HepG2 (cell line): Measurements from ENCODE around the gene ZNFX1. TPM values are rescaled to one million over a fixed set of nuclear protein-coding genes. Genes with fewer than 3 reads are reported as not detected.

Experiments used
- EHMT2 ChIP-seq: fragments of 200-600 bp; sonication (generic); IDR thresholded peaks from 2 replicates; pipeline ENCODE4 v1.7.0; 2017; ENCODE audit warnings: antibody characterized with exemption, low read depth, low read length, borderline replicate concordance
- RFX1 ChIP-seq: fragments of 450-650 bp; IDR thresholded peaks from 2 replicates; pipeline ENCODE4 v1.6.1; 2017
- SALL1 ChIP-seq: sonication (generic); formaldehyde crosslinking; IDR thresholded peaks from 2 replicates; pipeline ENCODE4 v1.8.0; 2022; ENCODE audit warnings: mild to moderate bottlenecking, missing genetic modification reagents
- SP4 ChIP-seq: sonication (generic); formaldehyde crosslinking; IDR thresholded peaks from 2 replicates; pipeline ENCODE4 v1.8.1; 2023; ENCODE audit warnings: mild to moderate bottlenecking, missing genetic modification reagents
- ZBTB1 ChIP-seq: sonication (generic); formaldehyde crosslinking; IDR thresholded peaks from 2 replicates; pipeline ENCODE4 v1.4.0; 2020; ENCODE audit warnings: missing genetic modification reagents, borderline replicate concordance
- ZNF546 ChIP-seq: sonication (generic); formaldehyde crosslinking; conservative IDR thresholded peaks from 2 replicates; pipeline ENCODE4 v1.8.1; 2023; ENCODE audit warnings: mild to moderate bottlenecking, missing genetic modification reagents
- ZZZ3 ChIP-seq: sonication (generic); formaldehyde crosslinking; IDR thresholded peaks from 2 replicates; pipeline ENCODE4 v1.4.0; 2020; ENCODE audit warnings: missing genetic modification reagents, mild to moderate bottlenecking, borderline replicate concordance
- polyA plus RNA-seq, 8 experiments: library from polyadenylated mRNA; depleted of rRNA in 3 of 8; stranded (reverse) in 7 of 8; unstranded in 1 of 8; fragments of >200 nt; fragmentation: Illumina TruSeq in 4 of 8; extraction: Trizol in 4 of 8; gene quantifications; 2 replicates each; pipeline versions ENCODE4 v1.2.1 to v1.2.3, GENCODE V29; 2011 to 2016; ENCODE audit warnings: low read depth in 4 of 8, missing spikeins in 1 of 8, mixed read lengths in 1 of 8; ENCODE audit not compliant: insufficient read depth in 1 of 8
- total RNA-seq, 5 experiments: library from RNA; depleted of rRNA; stranded (reverse); fragments of >200 nt; fragmentation: Illumina TruSeq; extraction: Trizol; gene quantifications; 2 replicates each; pipeline ENCODE4 v1.2.3, GENCODE V29; 2016; ENCODE audit warnings: low read depth in 1 of 5
- TF ChIP-seq, protein P1 (sequence below): sonication (generic); formaldehyde crosslinking; IDR thresholded peaks from 2 replicates; pipeline ENCODE4 v1.4.0; 2020; ENCODE audit warnings: missing genetic modification reagents
- TF ChIP-seq, protein P2 (sequence below): fragments of 450-650 bp; IDR thresholded peaks from 2 replicates; pipeline ENCODE4 v1.6.1; 2017; ENCODE audit warnings: mild to moderate bottlenecking
- TF ChIP-seq, protein P3 (sequence below), 2 experiments: fragments of 450-650 bp in 1 of 2; sonication (generic) in 1 of 2; formaldehyde crosslinking in 1 of 2; IDR thresholded peaks; 2 replicates each; pipeline versions ENCODE4 v1.6.1 to v1.8.0; 2016 to 2022; ENCODE audit warnings: antibody characterized with exemption in 1 of 2, mild to moderate bottlenecking in 1 of 2, missing genetic modification reagents in 1 of 2

ZNFX1 gene
- total and polyA plus RNA-seq, 2 of the 13 experiments (the other 11 are each of a cell fraction or from before 2014, with no cell fraction given), result 2.9 to 11.1 TPM

DNA sequence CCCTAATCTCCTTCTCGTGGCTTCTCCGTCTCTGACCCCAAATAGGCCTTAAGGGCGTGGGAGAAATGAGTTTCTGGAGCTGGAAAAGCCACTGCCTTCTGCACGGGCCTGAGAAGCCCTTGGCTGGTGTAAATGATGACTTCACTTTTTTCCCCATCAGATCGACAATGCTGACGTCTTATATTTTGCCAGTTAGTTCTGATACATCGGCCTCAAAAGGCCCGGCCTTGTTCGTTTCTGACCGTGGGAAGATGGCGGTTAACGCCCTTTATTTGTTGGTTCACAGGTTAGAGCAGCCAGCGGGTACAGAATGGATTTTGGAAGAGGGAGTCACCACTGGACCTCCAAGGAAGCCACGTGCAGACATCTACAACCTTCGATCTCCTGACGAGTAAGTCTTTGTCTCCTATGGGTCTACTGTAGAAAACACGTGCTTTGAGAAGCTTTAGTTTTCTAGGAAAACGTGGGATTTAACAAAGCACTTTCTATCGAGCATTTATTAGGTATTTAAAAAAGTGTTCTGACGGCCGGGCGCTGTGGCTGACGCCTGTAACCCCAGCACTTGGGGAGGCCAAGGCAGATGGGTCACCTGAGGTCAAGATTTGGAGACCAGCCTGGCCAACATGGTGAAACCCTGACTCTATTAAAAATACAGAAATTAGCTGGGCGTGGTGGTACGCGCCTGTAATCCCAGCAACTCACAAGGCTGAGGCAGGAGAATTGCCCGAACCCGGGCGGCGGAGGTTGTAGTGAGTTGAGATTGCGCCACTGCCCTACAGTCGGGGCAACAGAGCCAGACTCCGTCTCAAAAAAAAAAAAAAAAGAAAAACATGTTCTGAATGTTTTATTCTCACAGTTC is 1.2 kb upstream of the ZNFX1 start (continued):
- TF ChIP-seq, protein P1, sequence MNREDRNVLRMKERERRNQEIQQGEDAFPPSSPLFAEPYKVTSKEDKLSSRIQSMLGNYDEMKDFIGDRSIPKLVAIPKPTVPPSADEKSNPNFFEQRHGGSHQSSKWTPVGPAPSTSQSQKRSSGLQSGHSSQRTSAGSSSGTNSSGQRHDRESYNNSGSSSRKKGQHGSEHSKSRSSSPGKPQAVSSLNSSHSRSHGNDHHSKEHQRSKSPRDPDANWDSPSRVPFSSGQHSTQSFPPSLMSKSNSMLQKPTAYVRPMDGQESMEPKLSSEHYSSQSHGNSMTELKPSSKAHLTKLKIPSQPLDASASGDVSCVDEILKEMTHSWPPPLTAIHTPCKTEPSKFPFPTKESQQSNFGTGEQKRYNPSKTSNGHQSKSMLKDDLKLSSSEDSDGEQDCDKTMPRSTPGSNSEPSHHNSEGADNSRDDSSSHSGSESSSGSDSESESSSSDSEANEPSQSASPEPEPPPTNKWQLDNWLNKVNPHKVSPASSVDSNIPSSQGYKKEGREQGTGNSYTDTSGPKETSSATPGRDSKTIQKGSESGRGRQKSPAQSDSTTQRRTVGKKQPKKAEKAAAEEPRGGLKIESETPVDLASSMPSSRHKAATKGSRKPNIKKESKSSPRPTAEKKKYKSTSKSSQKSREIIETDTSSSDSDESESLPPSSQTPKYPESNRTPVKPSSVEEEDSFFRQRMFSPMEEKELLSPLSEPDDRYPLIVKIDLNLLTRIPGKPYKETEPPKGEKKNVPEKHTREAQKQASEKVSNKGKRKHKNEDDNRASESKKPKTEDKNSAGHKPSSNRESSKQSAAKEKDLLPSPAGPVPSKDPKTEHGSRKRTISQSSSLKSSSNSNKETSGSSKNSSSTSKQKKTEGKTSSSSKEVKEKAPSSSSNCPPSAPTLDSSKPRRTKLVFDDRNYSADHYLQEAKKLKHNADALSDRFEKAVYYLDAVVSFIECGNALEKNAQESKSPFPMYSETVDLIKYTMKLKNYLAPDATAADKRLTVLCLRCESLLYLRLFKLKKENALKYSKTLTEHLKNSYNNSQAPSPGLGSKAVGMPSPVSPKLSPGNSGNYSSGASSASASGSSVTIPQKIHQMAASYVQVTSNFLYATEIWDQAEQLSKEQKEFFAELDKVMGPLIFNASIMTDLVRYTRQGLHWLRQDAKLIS (CRISPR knock-in tag), result peak; percentile 33; the same call in 1 of the 2 replicates
- TF ChIP-seq SALL1 (CRISPR knock-in tag) (no peak), ZNF546 (CRISPR knock-in tag) (peak; percentile 91), RFX1 (no peak), ZZZ3 (0 out of 2 replicates have a peak, but pooled peaks have one; percentile 13), SP4 (CRISPR knock-in tag) (no peak), ZBTB1 (no peak), EHMT2 (no peak)
- TF ChIP-seq, protein P2, sequence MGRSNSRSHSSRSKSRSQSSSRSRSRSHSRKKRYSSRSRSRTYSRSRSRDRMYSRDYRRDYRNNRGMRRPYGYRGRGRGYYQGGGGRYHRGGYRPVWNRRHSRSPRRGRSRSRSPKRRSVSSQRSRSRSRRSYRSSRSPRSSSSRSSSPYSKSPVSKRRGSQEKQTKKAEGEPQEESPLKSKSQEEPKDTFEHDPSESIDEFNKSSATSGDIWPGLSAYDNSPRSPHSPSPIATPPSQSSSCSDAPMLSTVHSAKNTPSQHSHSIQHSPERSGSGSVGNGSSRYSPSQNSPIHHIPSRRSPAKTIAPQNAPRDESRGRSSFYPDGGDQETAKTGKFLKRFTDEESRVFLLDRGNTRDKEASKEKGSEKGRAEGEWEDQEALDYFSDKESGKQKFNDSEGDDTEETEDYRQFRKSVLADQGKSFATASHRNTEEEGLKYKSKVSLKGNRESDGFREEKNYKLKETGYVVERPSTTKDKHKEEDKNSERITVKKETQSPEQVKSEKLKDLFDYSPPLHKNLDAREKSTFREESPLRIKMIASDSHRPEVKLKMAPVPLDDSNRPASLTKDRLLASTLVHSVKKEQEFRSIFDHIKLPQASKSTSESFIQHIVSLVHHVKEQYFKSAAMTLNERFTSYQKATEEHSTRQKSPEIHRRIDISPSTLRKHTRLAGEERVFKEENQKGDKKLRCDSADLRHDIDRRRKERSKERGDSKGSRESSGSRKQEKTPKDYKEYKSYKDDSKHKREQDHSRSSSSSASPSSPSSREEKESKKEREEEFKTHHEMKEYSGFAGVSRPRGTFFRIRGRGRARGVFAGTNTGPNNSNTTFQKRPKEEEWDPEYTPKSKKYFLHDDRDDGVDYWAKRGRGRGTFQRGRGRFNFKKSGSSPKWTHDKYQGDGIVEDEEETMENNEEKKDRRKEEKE, result no peak
- TF ChIP-seq, protein P3, sequence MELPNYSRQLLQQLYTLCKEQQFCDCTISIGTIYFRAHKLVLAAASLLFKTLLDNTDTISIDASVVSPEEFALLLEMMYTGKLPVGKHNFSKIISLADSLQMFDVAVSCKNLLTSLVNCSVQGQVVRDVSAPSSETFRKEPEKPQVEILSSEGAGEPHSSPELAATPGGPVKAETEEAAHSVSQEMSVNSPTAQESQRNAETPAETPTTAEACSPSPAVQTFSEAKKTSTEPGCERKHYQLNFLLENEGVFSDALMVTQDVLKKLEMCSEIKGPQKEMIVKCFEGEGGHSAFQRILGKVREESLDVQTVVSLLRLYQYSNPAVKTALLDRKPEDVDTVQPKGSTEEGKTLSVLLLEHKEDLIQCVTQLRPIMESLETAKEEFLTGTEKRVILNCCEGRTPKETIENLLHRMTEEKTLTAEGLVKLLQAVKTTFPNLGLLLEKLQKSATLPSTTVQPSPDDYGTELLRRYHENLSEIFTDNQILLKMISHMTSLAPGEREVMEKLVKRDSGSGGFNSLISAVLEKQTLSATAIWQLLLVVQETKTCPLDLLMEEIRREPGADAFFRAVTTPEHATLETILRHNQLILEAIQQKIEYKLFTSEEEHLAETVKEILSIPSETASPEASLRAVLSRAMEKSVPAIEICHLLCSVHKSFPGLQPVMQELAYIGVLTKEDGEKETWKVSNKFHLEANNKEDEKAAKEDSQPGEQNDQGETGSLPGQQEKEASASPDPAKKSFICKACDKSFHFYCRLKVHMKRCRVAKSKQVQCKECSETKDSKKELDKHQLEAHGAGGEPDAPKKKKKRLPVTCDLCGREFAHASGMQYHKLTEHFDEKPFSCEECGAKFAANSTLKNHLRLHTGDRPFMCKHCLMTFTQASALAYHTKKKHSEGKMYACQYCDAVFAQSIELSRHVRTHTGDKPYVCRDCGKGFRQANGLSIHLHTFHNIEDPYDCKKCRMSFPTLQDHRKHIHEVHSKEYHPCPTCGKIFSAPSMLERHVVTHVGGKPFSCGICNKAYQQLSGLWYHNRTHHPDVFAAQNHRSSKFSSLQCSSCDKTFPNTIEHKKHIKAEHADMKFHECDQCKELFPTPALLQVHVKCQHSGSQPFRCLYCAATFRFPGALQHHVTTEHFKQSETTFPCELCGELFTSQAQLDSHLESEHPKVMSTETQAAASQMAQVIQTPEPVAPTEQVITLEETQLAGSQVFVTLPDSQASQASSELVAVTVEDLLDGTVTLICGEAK (IDR thresholded peaks at IDR 0.05), result no peak
- TF ChIP-seq, protein P3 (CRISPR knock-in tag; IDR thresholded peaks at IDR 0.05), result 0 out of 2 replicates have a peak, but pooled peaks have one; percentile 4
